NK-92 (cell line): ENCODE results near the gene PBRM1.

ENCODE experiments used
- DNase-seq: peaks from one replicate; lab custom pipeline; 2025; ENCODE audit not compliant: unreplicated experiment; lab: John Stamatoyannopoulos, UW

Gene PBRM1

GRCh38 chr3:52574056-52574965 lies 111.4 kb downstream of the PBRM1 start:
- no peak for DNase-seq

GRCh38 chr3:52572221-52572620 lies 113.5 kb downstream of the PBRM1 start:
- no peak for DNase-seq

GRCh38 chr3:52570076-52570475 lies 115.6 kb downstream of the PBRM1 start:
- DNase-seq, result no peak

- DNase-seq, result no peak
These were observed 117.6 kb downstream of the PBRM1 start for GRCh38 chr3:52568069-52568468.

- no peak for DNase-seq
These were observed 121.7 kb downstream of the PBRM1 start for GRCh38 chr3:52563984-52564383.

- no peak for DNase-seq
These were observed 124.5 kb downstream of the PBRM1 start for GRCh38 chr3:52561028-52561747.

- no peak for DNase-seq
These were observed 127.3 kb downstream of the PBRM1 start for GRCh38 chr3:52558436-52558835.

- DNase-seq, result no peak
These were observed 128.4 kb downstream of the PBRM1 start for GRCh38 chr3:52557011-52557960.

- no peak for DNase-seq
These were observed 130.7 kb downstream of the PBRM1 start for GRCh38 chr3:52555056-52555455.

- DNase-seq, result no peak
These were observed 131.5 kb downstream of the PBRM1 start for GRCh38 chr3:52554026-52554755.

GRCh38 chr3:52552089-52552488 lies 133.6 kb downstream of the PBRM1 start:
- DNase-seq, result no peak

- DNase-seq, result no peak
These were observed 134.6 kb downstream of the PBRM1 start for GRCh38 chr3:52551118-52551517.

- no peak for DNase-seq
These were observed 138.6 kb downstream of the PBRM1 start for GRCh38 chr3:52547143-52547542.

GRCh38 chr3:52546111-52546901 lies 139.4 kb downstream of the PBRM1 start:
- no peak for DNase-seq

- DNase-seq, result no peak
These were observed 140.8 kb downstream of the PBRM1 start for GRCh38 chr3:52544937-52545336.

- no peak for DNase-seq
These were observed 144.7 kb downstream of the PBRM1 start for GRCh38 chr3:52541050-52541449.

GRCh38 chr3:52539010-52539653 lies 146.6 kb downstream of the PBRM1 start:
- DNase-seq, result no peak

- no peak for DNase-seq
These were observed 147.8 kb downstream of the PBRM1 start for GRCh38 chr3:52537726-52538421.
